Naive thymus-derived CD8-positive, alpha-beta T cell (primary cell): Measurements from ENCODE around the gene PAPPA. TPM values are rescaled to one million over a fixed set of nuclear protein-coding genes. Genes with fewer than 3 reads are reported as not detected.

Experiments used
- ATAC-seq, 2 donors: fragments of 150-1000 bp; cut with Tn5 transposase in 1 of 2; sonication (Bioruptor Pico), chemical (Tn5 transposase) in 1 of 2; 1 replicate in 1 of 2; 2 replicates in 1 of 2; pipeline ENCODE4 v1.10.0; 2021; ENCODE audit warnings: mild to moderate bottlenecking in 2 of 2, moderate library complexity in 2 of 2
- POLR2A ChIA-PET: fragments of 350-600 bp; sonication (Branson Sonifier 250); formaldehyde crosslinking; loops from one replicate; lab custom pipeline; 2021; ENCODE audit warnings: antibody characterized with exemption; lab: Charles Lee
- DNase-seq, 10 donors: peaks; one replicate each; pipeline versions ENCODE4 v3.0.0 to v3.0.0-alpha.2; 2020 to 2022
- H3K27ac Mint-ChIP-seq, 10 donors: one replicate each; pipeline ENCODE4 v1.8.0; 2020 to 2022; ENCODE audit warnings: mild to moderate bottlenecking in 10 of 10, mixed read lengths in 10 of 10, moderate library complexity in 4 of 10, inconsistent platforms in 1 of 10
- H3K27me3 Mint-ChIP-seq, 5 donors: one replicate each; pipeline ENCODE4 v1.8.0; 2021 to 2022; ENCODE audit warnings: mixed read lengths in 5 of 5
- H3K36me3 Mint-ChIP-seq, 3 donors: one replicate each; pipeline ENCODE4 v1.8.0; 2020 to 2022; ENCODE audit warnings: mixed read lengths in 3 of 3, mild to moderate bottlenecking in 2 of 3, inconsistent platforms in 1 of 3
- H3K4me1 Mint-ChIP-seq, 4 donors: one replicate each; pipeline ENCODE4 v1.8.0; 2021 to 2022; ENCODE audit warnings: mixed read lengths in 4 of 4
- H3K4me3 Mint-ChIP-seq, 10 donors: one replicate each; pipeline ENCODE4 v1.8.0; 2020 to 2022; ENCODE audit warnings: mild to moderate bottlenecking in 10 of 10, mixed read lengths in 10 of 10, moderate library complexity in 6 of 10, inconsistent platforms in 1 of 10
- H3K9me3 Mint-ChIP-seq, 9 donors: one replicate each; pipeline ENCODE4 v1.8.0; 2020 to 2022; ENCODE audit warnings: mixed read lengths in 9 of 9, mild to moderate bottlenecking in 3 of 9, inconsistent platforms in 1 of 9, moderate library complexity in 1 of 9
- polyA plus RNA-seq, 3 donors: library from polyadenylated mRNA; unstranded; fragments of 300-500 nt; fragmentation: Illumina TruSeq; gene quantifications; one replicate each; pipeline ENCODE4 v1.2.3, GENCODE V29; 2021
- total RNA-seq, 8 experiments: library from RNA in 2 of 8; stranded (reverse) in 2 of 8; gene quantifications; one replicate each; pipeline ENCODE4 v1.2.3 and lab custom pipeline; 2021 to 2026

Gene PAPPA
- total and polyA plus RNA-seq, 5 experiments from 2014 or later: 0.09 TPM; not detected in 4

DNA sequence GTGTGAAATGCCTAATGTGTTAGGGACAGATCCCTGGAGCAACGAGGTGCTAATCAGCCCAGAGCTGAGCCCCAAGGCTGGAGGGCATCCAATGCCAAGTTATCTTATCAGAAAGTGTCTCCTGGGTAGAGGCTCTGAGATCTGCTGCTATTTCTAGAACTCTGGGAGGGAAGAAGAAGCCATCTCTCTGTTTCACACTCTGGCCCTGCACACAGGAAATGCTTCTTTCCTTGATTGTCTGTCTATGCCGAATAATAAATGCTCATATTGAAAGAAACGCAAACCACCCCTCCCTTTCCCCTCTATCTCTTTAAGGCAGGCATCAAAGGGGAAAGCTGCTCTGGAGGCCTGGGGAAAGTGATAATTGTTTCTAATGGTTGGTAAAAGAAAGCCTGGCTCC lies 166.7 kb downstream of the PAPPA start:
- DNase-seq (no peak), ATAC-seq (no peak)
- H3K27me3 Mint-ChIP-seq: peaks cover 2 to 33% (median 16%) of the 10 kb centered on the region in 5 donors
- H3K4me3 Mint-ChIP-seq: no peak overlapping the region
- H3K4me1 Mint-ChIP-seq: no peaks in the 10 kb centered on the region
- POLR2A ChIA-PET: no interaction called here
- H3K36me3 Mint-ChIP-seq: no peaks in the 10 kb centered on the region
- H3K27ac Mint-ChIP-seq: no peak overlapping the region
- peaks cover 0 to 3% (median 0%) of the 10 kb centered on the region in 9 donors for H3K9me3 Mint-ChIP-seq

DNA sequence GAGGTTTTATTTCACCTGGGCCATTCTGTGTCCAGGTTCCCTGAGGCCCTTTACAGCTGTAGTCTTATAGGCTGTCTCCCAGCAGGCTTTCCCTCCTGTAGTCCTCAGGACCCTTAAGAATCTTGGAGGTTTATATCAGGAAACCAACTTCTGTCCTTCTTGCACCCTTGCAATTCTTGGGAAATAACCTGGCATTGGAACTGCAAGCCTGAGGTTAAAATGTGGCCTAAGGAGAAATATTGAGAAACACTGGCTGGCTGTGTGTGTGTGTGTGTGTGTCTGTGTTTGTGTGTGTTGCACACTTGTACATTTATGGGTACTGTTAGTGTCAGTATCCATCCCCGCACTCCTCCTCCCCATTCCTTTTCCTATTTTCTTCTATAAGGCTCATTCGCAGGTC lies 168.9 kb downstream of the PAPPA start:
- DNase-seq (no peak), ATAC-seq (no peak)
- peaks cover 0 to 3% (median 0%) of the 10 kb centered on the region in 9 donors for H3K9me3 Mint-ChIP-seq
- peaks cover 2 to 33% (median 13%) of the 10 kb centered on the region in 5 donors for H3K27me3 Mint-ChIP-seq
- H3K27ac Mint-ChIP-seq: no peak overlapping the region
- POLR2A ChIA-PET: no interaction called here
- no peak overlapping the region for H3K4me3 Mint-ChIP-seq
- H3K4me1 Mint-ChIP-seq: no peaks in the 10 kb centered on the region
- H3K36me3 Mint-ChIP-seq: no peaks in the 10 kb centered on the region

DNA sequence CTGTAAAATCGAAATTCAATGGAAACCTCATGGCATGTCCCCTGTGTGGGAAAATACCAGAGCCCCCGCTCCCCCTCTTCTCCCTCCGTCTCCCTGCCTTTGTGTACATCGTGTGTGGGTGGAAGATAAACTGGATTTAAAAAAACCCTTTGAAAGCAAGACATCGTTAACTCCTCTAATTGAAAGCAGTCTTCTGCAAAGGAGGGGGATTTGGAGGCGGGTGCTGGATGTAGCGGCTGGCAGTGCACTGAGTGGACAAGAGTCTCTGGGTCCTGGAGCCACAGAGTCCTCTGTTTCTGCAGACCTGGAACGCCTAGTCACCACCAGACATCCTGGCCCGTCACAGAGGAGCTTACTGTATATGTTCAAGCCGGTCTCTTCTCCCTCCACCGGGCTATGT lies 169.4 kb downstream of the PAPPA start:
- peaks cover 0 to 3% (median 0%) of the 10 kb centered on the region in 9 donors for H3K9me3 Mint-ChIP-seq

GRCh38 chr9:116323571-116323970 lies 170.0 kb downstream of the PAPPA start:
- H3K4me3 Mint-ChIP-seq: no peak overlapping the region
- POLR2A ChIA-PET: no interaction called here
- H3K9me3 Mint-ChIP-seq: peaks cover 0 to 3% (median 0%) of the 10 kb centered on the region in 9 donors
- no peaks in the 10 kb centered on the region for H3K36me3 Mint-ChIP-seq
- peaks cover 2 to 33% (median 13%) of the 10 kb centered on the region in 5 donors for H3K27me3 Mint-ChIP-seq
- no peaks in the 10 kb centered on the region for H3K4me1 Mint-ChIP-seq
- DNase-seq: no peak
- no peak for ATAC-seq
- H3K27ac Mint-ChIP-seq: no peak overlapping the region

More for the DNA sequence above, 169.4 kb downstream of the PAPPA start:
- Mint-ChIP-seq H3K4me3 (no peak overlapping the region), H3K27ac (no peak overlapping the region), H3K27me3 (peaks cover 2 to 33% (median 13%) of the 10 kb centered on the region in 5 donors), H3K4me1 (no peaks in the 10 kb centered on the region), H3K36me3 (no peaks in the 10 kb centered on the region)
- DNase-seq (no peak), ATAC-seq (no peak)
- POLR2A ChIA-PET: no interaction called here

DNA sequence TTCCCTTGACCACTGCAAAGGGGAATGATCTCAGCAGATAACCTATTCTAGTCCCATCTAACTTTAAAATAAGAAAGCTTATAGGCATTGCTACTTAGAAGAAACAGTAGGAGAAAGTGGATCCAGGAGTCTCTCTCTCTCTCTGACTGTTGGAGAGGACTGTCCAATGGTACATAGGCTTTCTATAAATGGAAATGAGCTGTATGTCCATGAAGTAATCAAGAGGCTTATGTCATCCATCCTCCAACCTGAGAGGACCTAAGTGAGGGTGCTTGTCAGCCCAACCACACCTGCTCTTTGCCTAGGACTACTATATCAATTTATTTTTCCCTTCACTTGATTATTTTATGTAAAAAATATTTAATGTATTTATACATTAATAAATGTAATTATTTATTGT lies 172.3 kb downstream of the PAPPA start:
- H3K4me3 Mint-ChIP-seq: no peak overlapping the region
- H3K4me1 Mint-ChIP-seq: no peaks in the 10 kb centered on the region
- POLR2A ChIA-PET: no interaction called here
- no peak overlapping the region for H3K27ac Mint-ChIP-seq
- DNase-seq (no peak), ATAC-seq (no peak)
- H3K27me3 Mint-ChIP-seq: peaks cover 4 to 23% (median 10%) of the 10 kb centered on the region in 5 donors
- H3K9me3 Mint-ChIP-seq: peaks cover 0 to 3% (median 0%) of the 10 kb centered on the region in 9 donors
- H3K36me3 Mint-ChIP-seq: no peaks in the 10 kb centered on the region

DNA sequence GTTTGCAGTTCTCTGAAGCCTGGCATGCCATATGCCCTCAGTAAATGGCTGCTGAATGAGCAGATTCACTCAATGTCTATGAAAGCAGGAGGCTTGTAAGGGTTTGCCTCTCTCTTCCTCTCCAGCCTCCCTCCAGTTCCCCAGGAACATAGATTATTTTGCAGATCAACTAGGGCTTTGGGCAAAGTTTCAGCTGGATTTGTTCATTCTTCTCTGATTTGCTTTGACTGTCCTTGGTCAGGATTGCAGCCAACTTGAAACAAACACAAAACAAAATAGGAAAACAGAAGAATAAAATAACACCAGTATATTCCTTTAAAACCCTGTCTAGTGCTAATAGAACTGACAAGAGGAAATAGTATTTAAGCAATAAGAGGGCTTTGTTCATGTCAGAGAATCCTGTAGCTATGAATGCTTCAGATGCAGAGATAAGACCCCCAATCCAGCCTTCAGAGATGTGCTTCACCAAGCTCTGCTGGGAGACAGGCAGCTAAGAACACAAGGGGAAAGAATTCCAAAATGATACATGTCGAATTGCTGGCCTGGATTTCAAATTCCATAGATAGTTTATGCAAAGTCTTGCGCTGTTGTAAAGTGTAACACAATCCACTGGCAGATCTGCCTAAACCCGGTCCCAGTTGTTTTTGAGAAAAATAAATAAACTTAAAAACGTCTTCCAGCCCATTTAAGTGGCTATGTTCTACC lies 174.3 kb downstream of the PAPPA start:
- Mint-ChIP-seq H3K4me3 (no peak overlapping the region), H3K9me3 (peaks cover 0 to 7% (median 0%) of the 10 kb centered on the region in 9 donors), H3K36me3 (no peaks in the 10 kb centered on the region), H3K27ac (no peak overlapping the region), H3K4me1 (no peaks in the 10 kb centered on the region), H3K27me3 (peaks cover 4 to 21% (median 9%) of the 10 kb centered on the region in 5 donors)
- DNase-seq (no peak), ATAC-seq (no peak)
- POLR2A ChIA-PET: no interaction called here

GRCh38 chr9:116329470-116329869 lies 175.9 kb downstream of the PAPPA start:
- no peak for DNase-seq
- POLR2A ChIA-PET: no interaction called here
- Mint-ChIP-seq H3K4me1 (no peaks in the 10 kb centered on the region), H3K27ac (no peak overlapping the region), H3K4me3 (no peak overlapping the region), H3K9me3 (peaks cover 0 to 9% (median 0%) of the 10 kb centered on the region in 9 donors), H3K27me3 (peaks cover 4 to 23% (median 10%) of the 10 kb centered on the region in 5 donors), H3K36me3 (no peaks in the 10 kb centered on the region)
- no peak for ATAC-seq

DNA sequence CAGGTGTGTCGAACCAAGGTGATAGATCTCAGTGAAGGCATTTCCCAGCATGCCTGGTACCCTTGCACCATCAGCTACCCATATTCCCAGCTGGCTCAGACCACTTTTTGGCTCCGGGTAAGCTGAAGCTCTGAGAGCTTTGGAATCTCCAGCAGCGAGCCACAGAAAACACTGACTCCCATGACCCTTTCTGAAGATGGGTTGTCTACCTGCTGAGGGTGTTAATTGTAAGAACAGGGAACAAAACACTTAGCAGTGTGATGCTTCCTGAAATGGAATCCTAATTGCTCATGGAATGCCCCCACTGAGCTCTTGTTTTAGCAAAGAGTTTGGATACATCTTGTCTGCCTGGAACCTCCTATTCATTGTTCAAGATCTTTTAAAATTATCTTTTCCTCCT lies 177.7 kb downstream of the PAPPA start:
- H3K27ac Mint-ChIP-seq: no peak overlapping the region
- POLR2A ChIA-PET: no interaction called here
- H3K4me3 Mint-ChIP-seq: no peak overlapping the region
- no peaks in the 10 kb centered on the region for H3K4me1 Mint-ChIP-seq
- peaks cover 0 to 9% (median 0%) of the 10 kb centered on the region in 9 donors for H3K9me3 Mint-ChIP-seq
- no peaks in the 10 kb centered on the region for H3K36me3 Mint-ChIP-seq
- peaks cover 3 to 30% (median 8%) of the 10 kb centered on the region in 5 donors for H3K27me3 Mint-ChIP-seq
- DNase-seq (no peak), ATAC-seq (no peak)

DNA sequence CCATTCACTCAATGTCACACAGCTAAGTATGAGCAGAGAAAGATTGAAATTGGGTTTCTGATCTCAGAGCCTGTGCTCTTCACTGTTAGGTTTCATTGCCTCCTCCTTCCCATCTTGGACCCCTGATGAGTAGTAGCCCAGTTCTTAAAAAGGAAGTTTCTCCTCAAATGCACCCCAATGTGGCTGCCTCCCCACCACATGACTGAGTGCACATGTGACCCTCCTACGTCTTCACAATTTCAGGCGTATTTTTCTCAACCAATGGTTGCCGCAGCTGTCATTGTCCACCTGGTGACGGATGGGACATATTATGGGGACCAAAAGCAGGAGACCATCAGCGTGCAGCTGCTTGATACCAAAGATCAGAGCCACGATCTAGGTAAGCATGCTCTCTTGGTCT lies 178.5 kb downstream of the PAPPA start:
- POLR2A ChIA-PET: no interaction called here
- peaks cover 0 to 9% (median 0%) of the 10 kb centered on the region in 9 donors for H3K9me3 Mint-ChIP-seq
- no peak overlapping the region for H3K4me3 Mint-ChIP-seq
- H3K4me1 Mint-ChIP-seq: no peaks in the 10 kb centered on the region
- H3K27me3 Mint-ChIP-seq: peaks cover 3 to 28% (median 8%) of the 10 kb centered on the region in 5 donors
- no peak for DNase-seq
- ATAC-seq: no peak
- no peak overlapping the region for H3K27ac Mint-ChIP-seq
- H3K36me3 Mint-ChIP-seq: no peaks in the 10 kb centered on the region

- Mint-ChIP-seq H3K9me3 (peaks cover 0 to 9% (median 0%) of the 10 kb centered on the region in 9 donors), H3K27me3 (peaks cover 3 to 33% (median 12%) of the 10 kb centered on the region in 5 donors), H3K27ac (no peak overlapping the region), H3K4me1 (no peaks in the 10 kb centered on the region), H3K4me3 (no peak overlapping the region), H3K36me3 (no peaks in the 10 kb centered on the region)
- no peak for DNase-seq
- POLR2A ChIA-PET: no interaction called here
- ATAC-seq: no peak
These were observed 179.7 kb downstream of the PAPPA start for GRCh38 chr9:116333254-116333653.

GRCh38 chr9:116334546-116335150 lies 181.1 kb downstream of the PAPPA start:
- H3K27me3 Mint-ChIP-seq: peaks cover 2 to 33% (median 16%) of the 10 kb centered on the region in 5 donors
- no peak for ATAC-seq
- POLR2A ChIA-PET: no interaction called here

GRCh38 chr9:116335392-116335791 lies 181.8 kb downstream of the PAPPA start:
- Mint-ChIP-seq H3K4me1 (no peaks in the 10 kb centered on the region), H3K9me3 (peaks cover 0 to 9% (median 0%) of the 10 kb centered on the region in 9 donors), H3K27ac (no peak overlapping the region), H3K36me3 (no peaks in the 10 kb centered on the region), H3K27me3 (peaks cover 2 to 33% (median 16%) of the 10 kb centered on the region in 5 donors), H3K4me3 (no peak overlapping the region)
- ATAC-seq (no peak), DNase-seq (no peak)
- POLR2A ChIA-PET: no interaction called here

More at GRCh38 chr9:116334546-116335150, 181.1 kb downstream of the PAPPA start:
- Mint-ChIP-seq H3K4me3 (no peak overlapping the region), H3K4me1 (no peaks in the 10 kb centered on the region), H3K36me3 (no peaks in the 10 kb centered on the region), H3K9me3 (peaks cover 0 to 9% (median 0%) of the 10 kb centered on the region in 9 donors), H3K27ac (no peak overlapping the region)
- DNase-seq: no peak

DNA sequence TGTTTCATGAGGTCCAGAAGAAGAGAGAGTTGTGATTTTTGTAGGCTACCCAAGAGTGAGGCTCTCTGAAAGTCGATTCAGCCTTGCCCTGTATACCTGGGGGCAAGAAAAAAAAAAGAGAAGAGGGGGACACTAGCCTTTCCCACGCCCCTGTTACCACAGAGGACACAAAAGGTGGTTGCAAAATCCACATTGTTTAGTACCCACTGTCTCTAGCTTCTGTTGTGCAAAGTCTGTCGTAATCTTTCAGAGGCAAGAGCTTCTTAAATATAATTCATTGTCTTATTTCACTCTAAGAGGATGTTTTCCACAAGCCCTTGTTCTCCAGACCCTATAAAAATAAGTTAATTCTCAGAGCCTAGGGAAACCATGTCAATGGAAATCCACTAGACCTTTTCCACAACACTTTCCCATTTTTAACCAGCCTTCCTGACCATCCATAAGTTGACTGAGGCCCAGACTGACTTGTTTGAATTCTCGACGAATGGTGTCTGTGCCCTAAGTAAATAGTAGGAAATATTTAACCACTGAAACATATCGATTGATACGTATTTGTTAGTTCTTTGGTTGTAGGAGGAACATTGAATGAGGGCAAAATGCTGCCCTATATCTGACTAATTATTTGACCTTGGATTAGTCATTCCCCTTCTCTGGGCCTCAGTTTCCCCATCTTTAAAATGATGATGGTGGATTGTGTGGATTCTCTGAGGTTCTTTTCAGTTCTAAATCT lies 182.7 kb downstream of the PAPPA start:
- DNase-seq: no peak
- Mint-ChIP-seq H3K4me1 (no peaks in the 10 kb centered on the region), H3K4me3 (no peak overlapping the region), H3K36me3 (no peaks in the 10 kb centered on the region), H3K27ac (no peak overlapping the region), H3K27me3 (peaks cover 2 to 35% (median 18%) of the 10 kb centered on the region in 5 donors), H3K9me3 (peaks cover 0 to 9% (median 0%) of the 10 kb centered on the region in 9 donors)
- POLR2A ChIA-PET: no interaction called here
- no peak for ATAC-seq
